Activated CD4-positive, alpha-beta memory T cell treated with anti-CD3 and anti-CD28 coated beads, Interleukin-2, amount 10 ng/mL, durations not matched to agents 7 days and 5 days (primary cell): ENCODE data around the gene ADH4. TPM values are rescaled to one million over a fixed set of nuclear protein-coding genes. Genes with fewer than 3 reads are reported as not detected.
A peak's percentile ranks its signal among the peaks of the same experiment; 100 is the strongest.
"Not testable (repeated sequence)": the region's sequence is repeated elsewhere in the genome, so short reads cannot be mapped to it uniquely, and the experiment has no call there.

ENCODE experiments used
- CTCF ChIA-PET: fragments of 350-600 bp; sonication (Branson Sonifier 250); formaldehyde crosslinking; loops from one replicate; lab custom pipeline; 2021; ENCODE audit warnings: antibody characterized with exemption, inconsistent platforms; lab: Charles Lee
- POLR2A ChIA-PET: fragments of 350-600 bp; sonication (Branson Sonifier 250); formaldehyde crosslinking; loops from one replicate; lab custom pipeline; 2021; ENCODE audit warnings: antibody characterized with exemption; lab: Charles Lee
- DNase-seq: peaks from one replicate; pipeline ENCODE4 v3.0.0-alpha.2; 2020
- H3K27ac Mint-ChIP-seq: one replicate; pipeline ENCODE4 v1.8.0; 2021; ENCODE audit warnings: mild to moderate bottlenecking, mixed read lengths
- H3K27me3 Mint-ChIP-seq: one replicate; pipeline ENCODE4 v1.8.0; 2021; ENCODE audit warnings: mixed read lengths
- H3K36me3 Mint-ChIP-seq: one replicate; pipeline ENCODE4 v1.8.0; 2021; ENCODE audit warnings: low read depth, mixed read lengths
- H3K4me1 Mint-ChIP-seq: one replicate; pipeline ENCODE4 v1.8.0; 2021; ENCODE audit warnings: mixed read lengths
- H3K4me3 Mint-ChIP-seq: one replicate; pipeline ENCODE4 v1.8.0; 2021; ENCODE audit warnings: mild to moderate bottlenecking, mixed read lengths
- H3K9me3 Mint-ChIP-seq: one replicate; pipeline ENCODE4 v1.8.0; 2021; ENCODE audit warnings: mixed read lengths
- total RNA-seq, 2 experiments: library from RNA; stranded (reverse); gene quantifications; one replicate each; pipeline ENCODE4 v1.2.3, GENCODE V29; 2021

Gene ADH4
- total RNA-seq, 2 experiments from 2014 or later, result not detected

GRCh38 chr4:99117876-99118693, 26.0 kb downstream of the ADH4 start:
- Mint-ChIP-seq H3K4me3 (no peak overlapping the region), H3K4me1 (no peaks in the 10 kb centered on the region), H3K36me3 (no peaks in the 10 kb centered on the region), H3K27ac (no peak overlapping the region), H3K27me3 (peaks cover 2% of the 10 kb centered on the region), H3K9me3 (no peaks in the 10 kb centered on the region)
- POLR2A ChIA-PET, result no interaction called here
- CTCF ChIA-PET, result interaction anchor here (0.7 to 1.0 kb wide), 3 partner anchors 11 to 345 kb away, joined by 3 read pairs; no protein-coding TSS in a partner anchor
- DNase-seq, result no peak

GRCh38 chr4:99117122-99117841, 26.8 kb downstream of the ADH4 start:
- POLR2A ChIA-PET, H3K27ac Mint-ChIP-seq, DNase-seq, H3K9me3 Mint-ChIP-seq, H3K27me3 Mint-ChIP-seq, H3K36me3 Mint-ChIP-seq, H3K4me1 Mint-ChIP-seq, H3K4me3 Mint-ChIP-seq: not testable (repeated sequence)
- CTCF ChIA-PET, result interaction anchor here (0.7 to 1.0 kb wide), 3 partner anchors 10 to 346 kb away, joined by 3 read pairs; no protein-coding TSS in a partner anchor

GRCh38 chr4:99109286-99109685, 34.8 kb downstream of the ADH4 start:
- H3K36me3 Mint-ChIP-seq, H3K27me3 Mint-ChIP-seq, CTCF ChIA-PET, H3K27ac Mint-ChIP-seq, H3K4me1 Mint-ChIP-seq, DNase-seq, H3K9me3 Mint-ChIP-seq, H3K4me3 Mint-ChIP-seq, POLR2A ChIA-PET: not testable (repeated sequence)

GRCh38 chr4:99104153-99104552, 39.9 kb downstream of the ADH4 start:
- Mint-ChIP-seq H3K36me3 (no peaks in the 10 kb centered on the region), H3K9me3 (no peaks in the 10 kb centered on the region), H3K27me3 (no peaks in the 10 kb centered on the region), H3K27ac (no peak overlapping the region), H3K4me3 (no peak overlapping the region), H3K4me1 (peaks cover 1% of the 10 kb centered on the region)
- ChIA-PET POLR2A (no interaction called here), CTCF (no interaction called here)
- no peak for DNase-seq

GRCh38 chr4:99103166-99103565, 40.9 kb downstream of the ADH4 start:
- H3K27me3 Mint-ChIP-seq, result no peaks in the 10 kb centered on the region
- no peaks in the 10 kb centered on the region for H3K36me3 Mint-ChIP-seq
- H3K4me1 Mint-ChIP-seq, result peaks cover 1% of the 10 kb centered on the region
- POLR2A ChIA-PET, result no interaction called here
- no peaks in the 10 kb centered on the region for H3K9me3 Mint-ChIP-seq
- CTCF ChIA-PET, result no interaction called here
- no peak overlapping the region for H3K27ac Mint-ChIP-seq
- no peak for DNase-seq
- no peak overlapping the region for H3K4me3 Mint-ChIP-seq

GRCh38 chr4:99102634-99103033, 41.5 kb downstream of the ADH4 start:
- no peak for DNase-seq
- POLR2A ChIA-PET, result no interaction called here
- no peaks in the 10 kb centered on the region for H3K9me3 Mint-ChIP-seq
- H3K36me3 Mint-ChIP-seq, result no peaks in the 10 kb centered on the region
- no peak overlapping the region for H3K4me3 Mint-ChIP-seq
- no peak overlapping the region for H3K27ac Mint-ChIP-seq
- peaks cover 1% of the 10 kb centered on the region for H3K4me1 Mint-ChIP-seq
- no peaks in the 10 kb centered on the region for H3K27me3 Mint-ChIP-seq
- CTCF ChIA-PET, result no interaction called here

GRCh38 chr4:99100876-99101275, 43.2 kb downstream of the ADH4 start:
- ChIA-PET CTCF (interaction anchor here (1.0 kb wide), 1 partner anchor 12 kb away, joined by 3 read pairs; the partner anchor contains the start of gene ADH5), POLR2A (no interaction called here)
- no peak overlapping the region for H3K27ac Mint-ChIP-seq

GRCh38 chr4:99099814-99100213, 44.3 kb downstream of the ADH4 start:
- H3K4me3 Mint-ChIP-seq, H3K27ac Mint-ChIP-seq, H3K27me3 Mint-ChIP-seq, H3K36me3 Mint-ChIP-seq, DNase-seq, POLR2A ChIA-PET, H3K4me1 Mint-ChIP-seq, H3K9me3 Mint-ChIP-seq, CTCF ChIA-PET: not testable (repeated sequence)

More at GRCh38 chr4:99100876-99101275, 43.2 kb downstream of the ADH4 start:
- DNase-seq, result no peak
- H3K4me3 Mint-ChIP-seq, result no peak overlapping the region
- H3K27me3 Mint-ChIP-seq, result peaks cover 8% of the 10 kb centered on the region
- no peaks in the 10 kb centered on the region for H3K9me3 Mint-ChIP-seq
- H3K4me1 Mint-ChIP-seq, result peaks cover 1% of the 10 kb centered on the region
- no peaks in the 10 kb centered on the region for H3K36me3 Mint-ChIP-seq

GRCh38 chr4:99099311-99099710, 44.8 kb downstream of the ADH4 start:
- ChIA-PET POLR2A (no interaction called here), CTCF (no interaction called here)
- no peak for DNase-seq
- Mint-ChIP-seq H3K36me3 (peaks cover 2% of the 10 kb centered on the region), H3K4me1 (peaks cover 1% of the 10 kb centered on the region), H3K27ac (no peak overlapping the region), H3K4me3 (no peak overlapping the region), H3K9me3 (no peaks in the 10 kb centered on the region), H3K27me3 (peaks cover 8% of the 10 kb centered on the region)

- peaks cover 30% of the 10 kb centered on the region for H3K4me1 Mint-ChIP-seq
- POLR2A ChIA-PET, H3K4me3 Mint-ChIP-seq, H3K9me3 Mint-ChIP-seq, DNase-seq, H3K27me3 Mint-ChIP-seq, H3K36me3 Mint-ChIP-seq, H3K27ac Mint-ChIP-seq: not testable (repeated sequence)
- CTCF ChIA-PET, result interaction anchor here (1.1 kb wide), 1 partner anchor 624 kb away, joined by 3 read pairs; no protein-coding TSS in a partner anchor
Measured at GRCh38 chr4:99091841-99092240, 52.3 kb downstream of the ADH4 start.

GRCh38 chr4:99091216-99091575, 52.9 kb downstream of the ADH4 start:
- Mint-ChIP-seq H3K4me1 (peaks cover 36% of the 10 kb centered on the region), H3K36me3 (peaks cover 11% of the 10 kb centered on the region), H3K27ac (no peak overlapping the region), H3K4me3 (no peak overlapping the region), H3K9me3 (no peaks in the 10 kb centered on the region), H3K27me3 (no peaks in the 10 kb centered on the region)
- CTCF ChIA-PET, result interaction anchor here (1.1 kb wide), 1 partner anchor 623 kb away, joined by 3 read pairs; no protein-coding TSS in a partner anchor
- POLR2A ChIA-PET, result no interaction called here
- DNase-seq, result no peak

GRCh38 chr4:99090481-99091215, 53.4 kb downstream of the ADH4 start:
- Mint-ChIP-seq H3K27ac (no peak overlapping the region), H3K4me3 (peak overlapping the region; percentile 29), H3K36me3 (peaks cover 13% of the 10 kb centered on the region), H3K27me3 (no peaks in the 10 kb centered on the region), H3K4me1 (peaks cover 37% of the 10 kb centered on the region), H3K9me3 (no peaks in the 10 kb centered on the region)
- ChIA-PET CTCF (interaction anchor here (1.1 kb wide), 1 partner anchor 623 kb away, joined by 3 read pairs; no protein-coding TSS in a partner anchor), POLR2A (no interaction called here)
- no peak for DNase-seq
